HS-27A (cell line): ENCODE results near the gene COX19.
"Not testable (repeated sequence)": the region's sequence is repeated elsewhere in the genome, so short reads cannot be mapped to it uniquely, and the experiment has no call there.

Source experiments
- DNase-seq: peaks from one replicate; pipeline ENCODE4 v3.0.0-alpha.2; 2012; ENCODE audit warnings: low read depth, missing footprints

COX19 gene

DNA sequence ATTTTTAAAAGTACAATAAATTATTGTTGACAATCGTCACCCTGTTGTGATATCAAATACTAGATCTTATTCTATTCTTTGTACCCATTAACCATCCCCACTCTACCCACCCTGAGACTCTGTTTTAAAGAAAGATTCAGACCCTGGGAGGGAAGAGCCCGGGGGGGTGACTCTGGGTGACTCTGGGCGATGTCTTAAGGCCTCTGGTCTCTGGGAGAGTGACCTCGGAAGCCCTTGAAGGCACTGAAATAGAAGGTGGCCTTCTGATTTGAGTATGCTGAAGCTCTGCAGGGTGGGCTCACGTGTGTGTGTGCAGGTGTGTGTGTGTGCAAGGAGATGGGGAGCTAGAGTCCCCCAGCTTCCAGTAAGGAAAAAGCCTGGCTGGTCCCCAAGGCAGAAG lies 30.6 kb downstream of the COX19 start:
- DNase-seq, result no peak

DNA sequence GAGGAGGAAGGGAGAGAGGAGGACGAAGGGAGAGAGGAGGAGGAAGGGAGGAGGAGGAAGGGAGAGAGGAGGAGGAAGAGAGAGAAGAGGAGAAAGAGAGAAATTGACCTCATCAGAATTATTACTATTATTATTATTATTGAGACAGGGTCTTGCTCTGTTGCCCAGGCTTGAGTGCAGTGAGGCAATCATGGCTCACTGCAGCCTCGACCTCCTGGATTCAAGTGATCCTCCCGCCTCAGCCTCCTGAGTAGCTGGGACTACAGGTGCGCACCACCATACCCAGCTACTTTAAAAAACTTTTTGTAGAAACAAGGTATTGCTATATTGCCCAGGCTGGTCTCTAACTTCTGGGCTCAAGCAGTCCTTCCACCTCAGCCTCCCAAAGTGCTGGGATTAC lies 31.6 kb downstream of the COX19 start:
- not testable (repeated sequence) for DNase-seq

DNA sequence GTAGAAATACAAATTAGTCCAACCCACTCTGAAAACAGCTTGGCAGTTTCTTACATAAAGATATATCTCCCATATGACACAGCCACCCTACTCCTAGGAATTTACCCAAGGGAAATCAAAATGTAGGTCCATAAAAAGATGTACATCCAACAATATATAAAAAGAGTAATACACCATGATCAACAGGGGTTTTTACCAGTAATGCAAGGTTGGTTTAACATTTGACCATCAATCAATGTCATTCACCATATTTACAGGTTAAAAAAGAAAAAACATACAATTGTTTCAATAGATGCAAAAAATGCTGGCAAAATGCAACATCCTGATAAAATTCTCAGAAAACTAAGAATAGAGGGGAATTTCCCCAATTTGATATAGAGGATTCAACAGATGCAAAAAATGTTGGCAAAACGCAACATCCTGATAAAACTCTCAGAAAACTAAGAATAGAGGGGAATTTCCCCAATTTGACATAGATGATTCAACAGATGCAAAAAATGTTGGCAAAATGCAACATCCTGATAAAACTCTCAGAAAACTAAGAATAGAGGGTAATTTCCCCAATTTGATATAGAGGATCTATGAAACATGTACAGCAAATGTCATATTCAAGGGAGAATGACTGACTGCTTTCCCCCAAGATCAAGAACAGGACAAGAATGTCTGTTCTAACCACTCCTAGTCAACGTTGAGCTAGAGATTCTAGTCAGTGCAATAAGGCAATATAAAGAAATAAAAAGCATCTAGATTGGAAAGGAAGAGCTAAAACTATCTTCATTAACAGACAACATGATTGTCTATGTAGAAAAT lies 34.5 kb downstream of the COX19 start:
- DNase-seq, result no peak

DNA sequence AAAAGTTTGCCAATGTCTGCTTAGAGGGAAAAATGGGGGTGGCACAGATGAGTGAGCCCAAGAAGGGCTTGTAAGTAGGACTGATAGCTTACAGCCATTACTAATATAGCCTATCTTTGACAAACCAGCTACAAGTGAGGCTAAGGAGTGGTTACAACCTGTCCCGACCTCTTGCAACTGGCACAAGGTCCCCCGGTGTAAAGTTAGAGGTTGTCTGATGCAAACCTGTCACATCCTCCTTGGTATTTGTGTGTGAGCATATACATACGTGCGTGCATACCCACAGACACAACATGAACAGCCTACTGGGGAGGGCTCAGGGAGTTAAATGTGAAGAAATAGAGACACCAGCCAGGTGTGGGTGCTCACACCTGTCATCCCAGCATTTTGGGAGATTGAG lies 35.5 kb downstream of the COX19 start:
- no peak for DNase-seq

DNA sequence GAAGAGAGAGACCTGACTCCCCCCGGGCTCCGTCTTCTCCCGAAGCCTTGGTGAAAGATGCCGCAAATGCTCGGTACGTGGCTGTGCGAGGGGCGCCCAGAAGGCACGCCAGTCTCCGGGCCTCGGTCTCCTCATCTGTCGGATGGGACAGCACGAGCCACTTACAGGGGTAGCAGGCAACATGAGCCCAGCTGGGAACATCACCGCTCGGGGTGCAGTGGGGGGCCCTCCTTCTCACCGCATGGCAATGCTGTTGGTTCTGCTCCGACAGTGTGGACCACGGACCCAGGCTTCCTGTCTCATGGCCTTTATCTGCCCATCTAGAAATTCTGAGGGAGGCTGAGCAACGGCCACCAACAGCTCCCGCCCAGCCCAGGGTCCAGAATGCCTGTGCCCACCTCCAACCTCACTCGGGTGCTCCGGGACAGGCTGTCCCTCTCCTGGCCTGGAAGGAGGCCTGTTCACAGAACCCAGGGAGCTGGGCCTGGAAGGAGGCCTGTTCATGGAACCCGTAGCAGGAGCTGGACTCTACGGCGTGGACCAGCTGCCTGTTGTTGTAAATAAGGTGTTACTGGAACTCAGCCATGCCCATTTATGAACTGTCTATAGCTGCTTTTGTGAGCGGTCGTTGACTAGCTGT lies 36.7 kb downstream of the COX19 start:
- DNase-seq, result no peak

DNA sequence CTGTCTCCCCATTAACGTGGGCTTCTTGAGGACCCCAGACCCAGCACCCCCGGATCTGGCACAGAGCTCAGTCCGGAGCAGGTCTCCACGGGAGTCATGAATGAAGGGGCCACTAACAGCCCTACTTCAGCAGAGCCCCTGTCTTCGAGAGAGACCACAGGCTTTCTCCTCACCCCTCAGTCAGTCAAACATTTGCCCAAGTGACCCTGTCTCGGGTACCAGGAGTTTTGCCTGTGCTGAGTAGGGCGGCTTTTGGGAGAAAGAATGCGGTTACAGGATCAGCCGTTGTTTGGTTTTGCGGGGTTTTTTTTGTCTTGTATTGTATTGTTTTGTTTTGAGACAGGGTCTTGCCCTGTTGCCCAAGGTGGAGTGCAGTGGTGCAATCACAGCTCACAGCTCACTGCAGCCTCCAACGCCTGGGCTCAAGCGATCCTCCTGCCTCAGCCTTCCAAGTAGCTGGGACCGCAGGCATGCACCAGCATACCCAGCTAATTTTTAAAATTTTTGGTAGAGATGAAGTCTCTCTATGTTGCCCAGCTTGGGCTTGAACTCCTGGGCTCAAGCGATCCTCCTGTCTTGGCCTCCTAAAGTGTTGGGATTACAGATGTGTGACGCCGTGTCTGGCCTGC lies 37.4 kb downstream of the COX19 start:
- no peak for DNase-seq

DNA sequence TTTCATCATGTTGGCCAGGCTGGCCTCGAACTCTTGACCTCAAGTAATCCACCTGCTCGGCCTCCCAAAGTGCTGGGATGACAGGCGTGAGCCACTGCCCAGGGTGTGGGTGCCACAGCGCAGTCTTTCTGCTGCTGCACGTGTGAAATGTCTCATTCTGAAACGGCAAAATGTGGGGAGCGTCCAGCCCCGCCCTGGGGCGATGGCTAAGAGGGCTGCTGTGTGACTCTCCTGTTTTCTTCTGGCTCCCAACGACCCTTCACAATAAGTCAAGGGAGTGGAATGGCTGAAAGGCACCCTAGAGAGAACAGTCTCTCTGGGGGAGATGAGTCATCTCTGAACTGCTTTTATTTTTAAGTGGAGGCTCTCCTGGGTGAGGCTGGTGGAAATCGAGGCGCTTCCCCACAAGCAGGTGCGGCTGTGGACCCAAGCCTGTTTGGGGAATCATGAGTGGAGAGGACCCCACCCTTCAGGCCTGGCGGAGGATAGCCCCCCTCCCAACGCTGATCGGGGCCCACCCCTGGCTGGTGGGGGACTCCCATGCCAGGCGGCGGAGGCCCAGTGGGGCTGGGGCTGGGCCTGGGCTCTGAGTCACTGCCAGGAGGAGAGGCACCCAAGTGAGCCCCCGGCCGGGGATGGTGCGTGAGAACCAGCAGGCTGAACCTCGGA lies 38.8 kb downstream of the COX19 start:
- DNase-seq, result no peak

DNA sequence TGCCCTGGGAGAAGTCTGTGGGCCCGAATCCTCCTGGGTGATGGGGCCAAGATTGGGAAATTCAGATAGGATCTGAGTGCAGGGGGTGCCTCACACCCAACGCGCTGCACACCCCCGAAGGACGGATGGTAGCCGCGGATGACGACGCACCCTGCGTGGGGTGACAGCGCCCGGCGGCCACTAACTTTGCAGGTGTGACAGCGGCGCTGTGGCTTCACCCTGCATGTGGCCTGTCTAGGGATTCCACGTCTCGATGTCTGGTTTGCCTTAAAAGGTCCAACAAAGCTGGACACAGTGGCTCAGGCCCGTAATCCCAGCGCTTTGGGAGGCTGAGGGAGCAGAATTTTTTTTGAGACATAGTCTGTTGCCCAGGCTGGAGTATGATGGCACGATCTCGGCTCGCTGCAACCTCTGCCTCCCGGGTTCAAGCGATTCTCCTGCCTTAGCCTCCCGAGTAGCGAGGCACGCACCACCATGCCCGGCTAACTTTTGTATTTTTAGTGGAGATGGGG lies 39.4 kb downstream of the COX19 start:
- no peak for DNase-seq

DNA sequence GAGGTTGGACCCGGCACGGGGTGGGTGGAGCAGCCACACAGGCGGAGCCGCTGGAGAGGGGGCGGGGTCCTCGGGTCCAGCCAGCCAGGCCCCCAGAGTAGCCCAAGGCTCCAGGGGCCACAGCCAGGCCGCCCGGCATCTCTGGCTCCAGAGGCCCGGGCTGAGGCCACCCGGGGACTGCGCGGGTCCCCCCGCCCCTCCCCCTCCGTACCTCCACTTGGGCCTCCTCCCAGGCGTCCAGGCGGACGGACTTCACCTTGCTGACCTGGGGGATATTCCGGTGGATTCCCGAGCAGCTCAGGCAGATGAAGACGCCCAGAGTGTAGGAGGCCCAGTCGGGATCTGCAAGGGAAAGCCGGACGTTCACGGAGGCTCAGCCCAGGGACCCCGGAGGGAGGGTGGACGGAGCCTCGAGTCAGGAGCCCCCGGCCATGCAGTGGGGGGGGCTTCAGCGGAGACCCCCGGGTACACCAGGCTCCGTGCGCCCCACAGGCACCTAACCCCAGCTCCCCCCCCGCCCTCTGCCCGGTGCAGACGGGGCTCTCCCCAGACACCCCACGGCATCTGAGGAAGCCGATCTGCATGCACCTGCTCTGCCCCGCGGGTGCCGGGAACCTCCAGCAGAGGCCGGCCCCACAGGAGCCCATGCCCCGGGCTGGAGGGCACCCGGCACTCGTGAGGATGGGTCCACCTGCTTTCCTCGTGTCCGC lies 40.0 kb downstream of the COX19 start:
- no peak for DNase-seq

DNA sequence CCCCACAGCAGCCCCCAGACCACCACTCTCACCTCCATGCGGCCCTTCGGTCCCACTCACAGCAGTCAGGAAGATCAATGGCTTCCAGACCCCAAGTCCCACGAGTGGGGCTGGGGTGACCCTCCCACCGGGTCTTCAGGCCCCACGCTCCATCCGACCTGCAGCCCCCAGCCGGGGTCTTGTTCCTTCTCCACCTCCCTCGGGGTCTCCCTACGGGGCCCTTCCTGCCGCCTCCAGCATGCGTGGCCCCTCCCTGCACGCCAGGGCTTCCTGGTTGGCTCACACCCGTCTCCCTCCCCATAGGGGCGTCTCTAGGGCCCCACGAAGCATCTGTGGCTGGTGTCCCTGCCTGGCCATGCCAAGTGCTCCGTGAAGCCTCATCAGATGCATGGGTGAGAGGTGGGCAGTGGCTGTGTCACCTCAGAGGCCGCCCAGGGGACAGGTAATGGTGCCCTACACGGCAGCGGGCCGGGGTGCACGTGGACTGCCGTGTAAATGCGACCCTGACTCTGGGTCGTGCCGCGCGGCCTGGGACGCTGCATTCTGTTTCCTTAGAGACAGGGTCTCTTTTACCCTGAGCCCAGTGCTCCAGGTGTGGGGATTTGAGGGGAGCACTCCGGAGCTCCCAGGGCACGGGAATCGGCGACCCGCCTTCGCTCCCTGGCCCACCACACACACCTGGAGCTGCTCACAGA lies 40.7 kb downstream of the COX19 start:
- DNase-seq, result no peak

DNA sequence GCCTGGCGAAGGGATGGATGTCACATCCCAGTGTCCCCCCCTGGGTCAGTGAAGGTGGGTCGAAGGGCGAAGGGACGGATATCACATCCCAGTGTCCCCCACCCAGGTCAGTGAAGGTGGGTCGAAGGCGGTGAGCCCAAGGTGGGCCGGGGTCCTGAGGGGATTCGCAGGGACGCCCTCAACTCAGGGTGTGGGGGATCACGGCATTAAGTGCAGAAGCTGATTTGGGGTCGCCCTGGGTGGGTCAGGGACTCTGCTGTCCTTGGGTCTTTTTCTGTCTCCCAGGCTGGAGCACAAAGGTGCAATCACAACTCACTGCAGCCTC lies 42.7 kb downstream of the COX19 start:
- DNase-seq, result no peak

DNA sequence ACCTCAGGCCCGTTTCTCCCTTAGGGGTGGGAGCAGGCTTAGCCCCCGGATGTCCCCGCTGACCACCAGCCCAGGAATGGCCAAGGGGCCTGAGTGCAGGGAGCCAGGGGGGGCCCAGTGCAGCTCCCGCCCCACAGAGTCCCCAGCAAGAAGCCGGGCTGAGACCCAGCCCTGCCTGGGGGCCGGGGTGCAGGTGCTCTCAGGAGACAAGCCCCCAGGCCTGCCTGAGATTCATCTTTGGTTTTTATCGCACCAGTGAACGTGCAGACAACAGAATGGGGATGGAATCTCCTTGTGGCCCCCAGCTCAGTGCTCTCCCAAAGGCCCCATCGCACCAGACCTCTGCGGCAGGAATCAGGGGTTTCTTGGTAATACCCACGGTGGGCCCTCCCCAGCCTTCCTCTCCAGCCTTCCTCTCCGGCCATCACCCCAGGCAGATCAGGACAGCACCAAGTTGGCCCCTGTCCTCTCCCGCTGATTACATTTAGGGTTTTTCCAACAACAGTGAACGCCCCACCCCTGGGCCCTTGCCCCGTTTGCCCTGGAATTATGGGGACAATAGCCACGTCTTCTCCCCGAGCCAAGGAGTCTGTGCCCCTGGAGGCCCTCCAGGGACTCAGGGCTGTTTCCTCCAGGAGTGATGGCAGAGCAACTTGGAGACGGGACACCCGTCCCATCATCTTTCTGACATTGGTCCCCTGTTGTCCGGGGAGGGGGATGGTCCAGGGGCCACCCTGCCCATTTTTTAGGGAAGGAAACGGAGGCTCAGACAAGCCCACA lies 43.3 kb downstream of the COX19 start:
- DNase-seq, result no peak

DNA sequence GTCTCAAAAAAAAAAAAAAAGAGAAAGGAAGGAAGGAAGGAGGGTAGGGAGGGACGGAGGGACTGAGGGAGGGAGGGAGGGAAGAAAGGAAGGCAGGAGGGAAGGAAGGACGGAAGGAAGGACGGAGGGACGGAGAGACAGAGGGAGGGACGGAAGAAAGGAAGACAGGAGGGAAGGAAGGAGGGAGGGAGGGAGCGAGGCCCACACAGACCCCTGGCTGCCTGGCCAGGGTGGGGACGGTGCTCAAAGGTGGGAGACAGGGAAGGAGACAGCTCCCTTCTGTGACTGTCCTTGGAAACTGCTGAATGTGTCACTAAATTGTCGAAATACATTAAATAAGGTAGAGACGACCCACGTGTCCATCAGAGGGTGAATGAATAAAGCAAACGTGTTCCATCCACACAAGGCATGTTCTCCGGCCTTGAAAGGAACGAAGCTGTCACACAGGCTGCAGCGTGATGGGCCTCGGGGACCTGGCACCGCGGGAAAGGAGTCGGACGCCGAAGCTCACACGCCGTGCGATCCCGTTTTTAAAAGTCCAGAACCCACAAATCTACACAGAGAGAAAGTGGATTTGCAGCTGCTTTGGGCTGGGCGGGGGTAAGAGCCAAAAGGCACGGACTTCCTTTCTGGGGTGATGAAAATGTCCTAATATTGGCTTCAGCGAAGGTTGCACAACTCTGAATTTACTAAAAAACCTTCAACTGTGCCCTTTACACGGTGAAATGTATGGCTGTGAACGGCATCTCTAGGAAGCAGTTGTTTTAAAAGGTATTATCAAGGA lies 44.2 kb downstream of the COX19 start:
- no peak for DNase-seq

DNA sequence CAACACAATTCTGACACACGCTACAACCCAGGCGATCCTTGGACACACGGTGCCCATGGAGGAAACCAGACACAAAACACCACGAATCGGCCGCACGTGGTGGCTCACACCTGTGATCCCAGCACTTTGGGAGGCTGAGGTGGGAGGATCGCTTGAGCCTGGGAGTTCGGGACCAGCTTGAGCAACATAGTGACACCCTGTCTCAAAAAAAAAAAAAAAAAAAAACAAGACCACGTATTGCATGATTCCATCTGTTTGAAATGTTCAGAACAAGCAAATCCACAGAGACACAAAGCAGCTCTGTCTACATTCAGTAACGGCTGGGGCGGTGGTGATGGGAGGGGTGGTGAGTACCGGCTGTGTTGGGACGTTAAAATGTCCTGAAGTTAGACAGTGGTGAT lies 46.0 kb downstream of the COX19 start:
- DNase-seq, result no peak

DNA sequence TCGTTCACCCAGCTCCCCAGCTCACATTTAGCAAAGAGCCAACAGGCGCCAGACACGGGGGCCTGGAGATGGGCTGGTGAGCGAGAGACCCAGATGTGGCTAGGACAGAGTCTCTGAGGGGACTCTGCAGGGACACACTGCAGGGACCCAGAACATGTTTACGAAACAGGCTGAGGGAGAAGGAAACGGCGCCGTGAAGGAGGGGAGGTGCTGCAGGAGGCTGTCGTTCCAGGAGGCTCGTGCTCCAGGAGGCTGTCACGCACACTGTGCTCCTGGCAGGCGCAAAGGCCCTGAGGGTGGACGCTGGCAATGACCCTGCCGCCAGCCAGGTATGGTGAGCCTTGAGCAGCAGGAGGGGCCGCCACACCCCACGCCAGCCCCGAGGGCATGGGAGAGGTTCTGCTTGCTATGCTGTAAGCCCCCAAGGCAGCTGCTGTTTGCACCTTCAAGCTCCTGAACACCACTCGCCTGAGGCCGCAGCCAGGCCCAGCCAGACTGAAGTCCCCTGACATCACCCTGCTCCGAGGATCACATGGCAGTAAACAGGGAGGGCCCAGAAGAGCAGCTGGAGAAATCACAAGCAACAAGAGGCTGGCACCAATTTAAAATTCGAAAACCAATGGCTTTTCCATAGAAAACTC lies 48.2 kb downstream of the COX19 start:
- no peak for DNase-seq

DNA sequence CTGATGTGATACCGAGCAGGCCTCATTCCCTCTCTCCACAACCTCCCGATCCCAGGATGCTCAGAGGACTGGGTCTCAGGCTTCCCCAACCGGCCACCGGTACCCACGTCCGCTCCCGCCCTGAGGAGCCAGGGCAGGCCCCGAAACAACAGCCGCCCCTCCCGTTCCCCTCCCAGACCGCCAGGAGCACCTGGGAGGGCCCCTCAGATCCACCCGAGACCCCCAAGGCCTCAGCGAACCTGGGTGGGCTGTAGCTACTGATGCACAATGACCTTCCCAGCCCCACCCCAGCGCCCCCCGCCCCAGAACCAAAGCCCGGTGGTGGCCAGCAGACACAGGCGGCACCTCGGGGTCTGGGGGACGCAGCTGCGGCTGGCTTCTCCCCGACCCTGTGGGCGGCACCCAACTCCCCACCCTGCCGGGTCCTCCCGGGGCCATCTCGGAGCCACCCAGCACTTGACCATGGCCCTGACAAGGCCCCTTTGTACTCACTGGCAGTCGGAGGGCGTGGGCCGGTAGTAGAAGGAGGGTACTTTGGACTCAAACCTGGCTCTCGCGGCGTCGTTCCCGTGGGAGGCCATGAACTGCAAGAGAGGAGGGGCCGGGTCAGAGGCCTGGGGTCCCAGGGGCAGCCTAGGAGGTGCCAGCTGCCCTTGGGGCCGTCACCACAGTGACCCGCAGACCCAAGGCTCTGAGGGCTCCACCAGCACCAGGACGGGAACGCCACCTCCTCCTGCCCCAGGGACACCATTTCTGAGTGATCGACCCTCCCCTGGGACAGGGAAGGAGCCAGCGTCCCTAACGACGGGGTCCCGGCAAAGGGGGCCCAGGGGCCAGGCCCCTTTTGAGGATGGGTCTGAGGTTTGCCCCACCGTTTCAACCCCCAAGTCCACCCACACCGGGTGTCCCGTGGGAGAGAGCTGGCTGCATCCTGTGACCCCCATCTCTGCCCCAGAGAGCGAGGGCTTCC lies 49.0 kb downstream of the COX19 start:
- DNase-seq, result no peak

DNA sequence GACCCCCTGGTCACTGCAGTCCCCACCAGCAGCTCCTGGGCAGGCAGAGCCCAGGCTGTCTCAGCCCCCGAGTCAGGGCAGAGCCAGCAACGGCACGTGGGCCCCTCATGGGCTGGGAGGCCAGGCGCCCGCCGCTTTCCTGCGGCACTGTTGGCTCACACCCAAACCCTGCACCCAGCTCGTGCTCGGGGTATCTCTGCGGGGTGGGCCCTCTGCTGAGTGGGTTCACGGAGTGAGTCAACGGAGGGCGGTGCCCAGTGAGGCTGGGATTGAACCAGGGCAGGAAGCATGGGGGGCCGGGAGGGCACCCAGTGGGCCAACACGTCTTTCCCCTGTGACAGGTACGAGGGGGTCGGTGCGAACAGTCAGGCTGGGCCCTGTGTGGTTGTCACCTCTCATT lies 49.7 kb downstream of the COX19 start:
- no peak for DNase-seq

DNA sequence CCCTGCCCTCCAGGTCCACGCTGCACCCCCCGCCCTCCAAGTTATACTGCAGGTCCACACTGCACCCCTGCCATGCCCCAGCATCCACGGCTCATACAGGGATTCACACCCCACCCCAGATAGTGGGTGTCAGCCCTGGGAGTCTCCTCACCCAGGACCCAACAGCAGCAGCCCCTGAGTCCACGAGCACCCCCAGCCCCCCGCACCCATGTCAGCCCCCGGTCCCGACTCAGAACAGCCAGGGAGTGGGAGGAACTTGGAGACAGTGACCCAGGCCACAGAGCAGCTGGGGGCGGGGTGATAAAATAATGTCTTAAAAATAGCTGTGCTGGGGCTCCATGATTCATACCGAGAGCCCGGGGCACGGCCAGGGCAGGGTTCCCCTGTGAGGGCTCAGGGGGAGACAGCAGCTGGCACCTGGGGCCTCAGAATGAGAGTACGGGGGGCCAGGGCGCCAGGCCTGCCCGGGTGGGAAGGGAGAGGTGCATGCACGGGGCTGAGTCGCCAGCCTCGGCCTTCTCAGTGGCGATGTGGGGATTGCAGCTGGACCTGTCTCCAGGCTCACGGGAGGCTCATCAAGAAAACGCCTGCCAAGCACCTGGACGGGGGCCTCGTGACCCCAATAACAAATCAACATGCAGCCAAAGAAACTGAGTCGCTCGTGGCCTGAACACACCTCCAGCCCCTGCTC lies 50.7 kb downstream of the COX19 start:
- DNase-seq, result no peak
